ENCODE data around the gene CACNB2.

DNA sequence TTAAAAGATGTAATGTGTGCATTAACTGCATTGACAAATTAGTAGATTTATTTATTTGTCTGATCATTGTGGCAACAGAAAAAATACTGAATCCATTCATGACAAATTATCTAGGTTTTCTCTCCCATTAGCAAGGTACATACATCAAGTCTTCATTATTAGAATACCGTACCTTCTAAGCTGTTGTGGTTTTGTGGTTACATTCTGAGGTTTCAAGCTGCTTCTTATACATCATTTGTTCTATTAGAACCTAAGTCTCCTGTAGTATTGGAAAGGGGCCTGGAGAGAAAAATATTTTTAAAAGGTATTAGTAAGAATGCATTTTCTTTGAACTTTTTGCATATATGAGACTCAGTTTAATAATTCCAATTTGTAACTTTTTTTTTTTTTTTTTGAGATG lies 26.3 kb upstream of the CACNB2 start:
- TF ChIP-seq YY1 (IDR thresholded peaks at IDR 0.05; ENCODE audit: low read depth) (no peak), ZBTB33 (IDR thresholded peaks at IDR 0.05; ENCODE audit: borderline replicate concordance, low read depth) (no peak), CTCF (IDR thresholded peaks at IDR 0.05) (no peak), TCF12 (IDR thresholded peaks at IDR 0.05) (no peak), POLR2AphosphoS5 (IDR thresholded peaks at IDR 0.05; ENCODE audit: low read depth, low read length) (no peak), RCOR1 (IDR thresholded peaks at IDR 0.05; ENCODE audit: low read length) (no peak), MAX (IDR thresholded peaks at IDR 0.05; ENCODE audit: low read depth) (no peak), RFX5 (IDR thresholded peaks at IDR 0.05; ENCODE audit: low read length) (no peak), JUND (IDR thresholded peaks at IDR 0.05) (no peak)
- TF ChIP-seq, protein P1, sequence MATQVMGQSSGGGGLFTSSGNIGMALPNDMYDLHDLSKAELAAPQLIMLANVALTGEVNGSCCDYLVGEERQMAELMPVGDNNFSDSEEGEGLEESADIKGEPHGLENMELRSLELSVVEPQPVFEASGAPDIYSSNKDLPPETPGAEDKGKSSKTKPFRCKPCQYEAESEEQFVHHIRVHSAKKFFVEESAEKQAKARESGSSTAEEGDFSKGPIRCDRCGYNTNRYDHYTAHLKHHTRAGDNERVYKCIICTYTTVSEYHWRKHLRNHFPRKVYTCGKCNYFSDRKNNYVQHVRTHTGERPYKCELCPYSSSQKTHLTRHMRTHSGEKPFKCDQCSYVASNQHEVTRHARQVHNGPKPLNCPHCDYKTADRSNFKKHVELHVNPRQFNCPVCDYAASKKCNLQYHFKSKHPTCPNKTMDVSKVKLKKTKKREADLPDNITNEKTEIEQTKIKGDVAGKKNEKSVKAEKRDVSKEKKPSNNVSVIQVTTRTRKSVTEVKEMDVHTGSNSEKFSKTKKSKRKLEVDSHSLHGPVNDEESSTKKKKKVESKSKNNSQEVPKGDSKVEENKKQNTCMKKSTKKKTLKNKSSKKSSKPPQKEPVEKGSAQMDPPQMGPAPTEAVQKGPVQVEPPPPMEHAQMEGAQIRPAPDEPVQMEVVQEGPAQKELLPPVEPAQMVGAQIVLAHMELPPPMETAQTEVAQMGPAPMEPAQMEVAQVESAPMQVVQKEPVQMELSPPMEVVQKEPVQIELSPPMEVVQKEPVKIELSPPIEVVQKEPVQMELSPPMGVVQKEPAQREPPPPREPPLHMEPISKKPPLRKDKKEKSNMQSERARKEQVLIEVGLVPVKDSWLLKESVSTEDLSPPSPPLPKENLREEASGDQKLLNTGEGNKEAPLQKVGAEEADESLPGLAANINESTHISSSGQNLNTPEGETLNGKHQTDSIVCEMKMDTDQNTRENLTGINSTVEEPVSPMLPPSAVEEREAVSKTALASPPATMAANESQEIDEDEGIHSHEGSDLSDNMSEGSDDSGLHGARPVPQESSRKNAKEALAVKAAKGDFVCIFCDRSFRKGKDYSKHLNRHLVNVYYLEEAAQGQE (IDR thresholded peaks at IDR 0.05; ENCODE audit: low read depth, low read length), result no peak
